ENCODE results near the gene CCDC127. TPM values are rescaled to one million over a fixed set of nuclear protein-coding genes. Genes with fewer than 3 reads are reported as not detected.

The CCDC127 gene
- total and polyA plus RNA-seq, 2 of the 13 experiments (the other 11 are each of a cell fraction or from before 2014, with no cell fraction given), result 2.9 to 4.3 TPM

- H3K4me2 ChIP-seq (ENCODE audit: low read depth, low read length), result peak overlapping the region; percentile 94
- peaks cover 69% of the 10 kb centered on the region for H3K79me2 ChIP-seq (ENCODE audit: insufficient read depth, low read length)
- intact Hi-C loops (cut with micrococcal nuclease; ENCODE audit: unreplicated experiment), result loop anchor here (2.0 to 10.0 kb wide), 4 partner anchors 30 to 726 kb away; partner anchors contain the start of genes EXOC3 and PDCD6
- 2% methylated on average over 6 of the region's 73 CpGs for WGBS (ENCODE audit: low lambda C conversion rate)
- H3K9me3 ChIP-seq (ENCODE audit: low read length), result no peaks in the 10 kb centered on the region
- peaks cover under 1 to 5% of the 10 kb centered on the region in 2 experiments; a peak in 3 of 5 replicates for H3K36me3 ChIP-seq (replicated peaks in 1 of 2; ENCODE audit: control insufficient read depth in 1 of 2, insufficient read depth in 2 of 2, low read length in 2 of 2)
- H3K4me3 ChIP-seq (replicated peaks in 1 of 3; ENCODE audit: insufficient read depth in 1 of 3, low read depth in 2 of 3, low read length in 3 of 3), result peak overlapping the region; percentile 81 to 99 (median 93)
- ATAC-seq (peak; percentile 85), FAIRE-seq (no peak), DNase-seq (ENCODE audit: low spot score) (peak; percentile 24)
- H3K27ac ChIP-seq (ENCODE audit: extremely low read length, insufficient read depth, low read length), result peak overlapping the region; percentile 81
- H4K20me1 ChIP-seq (ENCODE audit: insufficient read depth, low read length), result peaks cover 42% of the 10 kb centered on the region
- in situ Hi-C loops (cut with HindIII; ENCODE audit: extremely low pct_ligation_motif_present, low pct_unique_long_range_greater_than_20kb), result no loop called here
- no peaks in the 10 kb centered on the region for H3K27me3 ChIP-seq (ENCODE audit: control insufficient read depth in 1 of 2, insufficient read depth in 2 of 2, low read length in 2 of 2)
- no peak overlapping the region for H2AFZ ChIP-seq (ENCODE audit: low read length)
- ChIA-PET POLR2A (interaction anchor here (1.4 to 2.4 kb wide), 2 partner anchors 15 to 52 kb away, joined by 4 to 15 read pairs; partner anchors contain the start of gene PDCD6), CTCF (ENCODE audit: low intra/inter-chr PET ratio, low total read pairs) (interaction anchor here (0.8 kb wide), 1 partner anchor 30 kb away, joined by 3 read pairs; no protein-coding TSS in a partner anchor)
- no TSS peak for BruUV-seq (replicated peaks)
- H3K9ac ChIP-seq (ENCODE audit: insufficient read depth, low read depth, low read length), result peak overlapping the region; percentile 93
- H3K4me1 ChIP-seq (ENCODE audit: insufficient read depth, low read length), result peaks cover 31% of the 10 kb centered on the region
- peak; percentile 46; the same call in 1 of the 2 replicates for TF ChIP-seq ZBTB7B (CRISPR knock-in tag; IDR thresholded peaks at IDR 0.05)
- TF ChIP-seq ZNF264 (CRISPR knock-in tag; IDR thresholded peaks at IDR 0.05), result no peak
- no peak for TF ChIP-seq RERE (CRISPR knock-in tag; IDR thresholded peaks at IDR 0.05; ENCODE audit: low read depth)
- TF ChIP-seq ZBTB42 (CRISPR knock-in tag; IDR thresholded peaks at IDR 0.05), result peak; percentile 40; the same call in 1 of the 2 replicates
- no peak for TF ChIP-seq MYPOP (CRISPR knock-in tag; IDR thresholded peaks at IDR 0.05)
These were observed 721 bp upstream of the CCDC127 start for GRCh38 chr5:218457-219291.

Measured in HepG2 (cell line).